ENCODE results near the gene ROR1.

The ROR1 gene

DNA sequence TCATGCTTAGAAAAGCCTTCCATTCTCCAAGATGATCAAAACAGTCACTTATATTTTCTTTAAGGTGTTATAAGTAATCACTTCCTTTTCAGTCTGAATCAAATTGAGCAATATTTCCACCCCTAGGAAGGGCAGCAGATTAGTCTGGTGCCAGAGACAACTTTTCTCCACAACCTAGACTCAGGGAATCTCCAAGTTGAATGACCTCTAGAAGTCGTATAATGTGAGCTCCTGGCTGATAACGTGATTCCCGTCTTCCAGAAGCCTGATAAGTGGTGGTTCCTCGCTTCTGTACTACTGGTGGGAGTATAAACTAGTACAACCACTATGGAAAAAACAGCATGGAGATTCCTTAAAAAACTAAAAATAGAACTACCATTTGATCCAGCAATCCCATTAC, 251.2 kb downstream of the ROR1 start:
- Histone ChIP-seq H3K4me3 (no peak overlapping the region), H3K27ac (no peak overlapping the region)

DNA sequence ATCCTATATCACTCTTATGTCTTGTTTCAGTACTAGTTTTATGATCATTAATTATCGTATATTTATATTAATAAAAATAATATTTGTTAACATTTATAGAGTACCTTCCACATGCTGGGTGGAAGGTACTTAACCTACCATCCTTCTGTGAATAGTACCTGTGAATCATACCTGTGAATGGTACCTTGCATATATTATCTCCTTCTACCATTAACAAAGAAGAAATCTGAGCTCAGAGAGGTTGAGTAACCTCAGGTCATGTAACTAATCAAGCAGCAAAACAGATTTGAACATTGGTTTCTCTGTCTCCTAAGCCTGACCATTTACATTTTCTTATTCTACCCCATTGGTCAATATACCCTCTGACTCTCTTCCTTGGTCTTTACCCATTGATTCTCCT, 255.2 kb downstream of the ROR1 start:
- no peak overlapping the region for H3K27ac ChIP-seq
- no peak overlapping the region for H3K4me3 ChIP-seq

DNA sequence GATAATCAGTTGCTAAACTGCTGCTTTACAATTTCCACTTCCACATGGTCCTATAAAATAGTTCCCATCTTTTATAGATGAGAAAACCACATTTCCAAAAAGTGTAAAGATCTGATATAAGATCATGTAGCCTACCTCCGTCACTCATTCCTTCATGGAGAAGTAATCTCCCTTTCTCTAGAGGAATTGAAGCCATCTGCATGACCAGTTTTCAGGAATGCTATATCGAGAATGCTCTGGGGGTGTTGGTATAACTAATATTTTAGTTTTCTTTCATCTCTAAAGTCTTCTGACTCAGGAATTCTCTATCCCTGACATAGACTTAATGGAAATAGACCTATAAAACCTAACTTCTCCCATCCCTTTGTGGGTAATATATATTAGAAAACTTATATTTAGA, 256.6 kb downstream of the ROR1 start:
- Histone ChIP-seq H3K27ac (no peak overlapping the region), H3K4me3 (no peak overlapping the region)

DNA sequence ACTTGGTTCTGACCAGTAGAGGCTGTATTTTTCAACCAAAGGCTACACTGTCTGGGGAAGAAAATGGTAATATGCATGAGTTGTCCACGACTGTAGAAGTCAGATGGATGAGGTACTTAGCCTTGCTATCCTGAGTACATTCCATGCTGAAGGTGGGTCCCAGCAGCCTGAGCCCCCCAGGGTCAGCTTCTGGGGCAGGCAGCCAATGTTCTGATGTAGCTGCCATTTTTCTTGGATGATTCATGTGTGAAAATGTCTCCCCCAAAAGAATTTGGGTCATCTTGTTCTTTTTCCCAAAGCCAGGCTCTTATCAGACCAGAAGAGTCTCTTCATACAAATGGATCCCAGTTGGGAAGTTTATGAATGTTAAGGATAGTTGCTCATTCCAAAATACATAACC, 257.4 kb downstream of the ROR1 start:
- Histone ChIP-seq H3K4me3 (no peak overlapping the region), H3K27ac (no peak overlapping the region)

DNA sequence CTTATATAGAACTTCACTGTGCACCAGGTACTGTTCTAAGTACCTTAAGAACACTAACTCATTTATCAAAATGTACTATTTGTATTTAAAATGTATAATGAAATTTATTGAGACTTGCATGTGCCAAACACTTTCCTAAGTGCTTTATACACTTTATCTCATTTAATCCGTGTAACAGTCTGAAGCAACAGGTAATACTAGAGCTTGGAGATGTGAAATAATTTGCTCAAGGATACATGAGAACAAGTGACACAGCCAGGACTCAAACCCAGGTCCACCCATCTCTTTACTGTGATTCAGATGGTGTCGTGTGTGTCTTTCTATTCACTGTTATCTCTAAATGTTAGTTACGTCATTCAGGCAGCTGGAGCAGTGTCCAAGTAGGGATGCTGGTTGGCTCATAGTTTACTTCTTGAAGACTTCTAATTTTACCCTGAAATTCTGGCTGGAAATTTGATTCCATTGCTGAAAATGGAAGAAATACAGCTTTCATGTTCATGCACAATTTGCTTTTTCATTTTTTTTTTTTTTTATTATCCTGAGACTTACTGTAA, 259.9 kb downstream of the ROR1 start:
- H3K27ac ChIP-seq = no peak overlapping the region

DNA sequence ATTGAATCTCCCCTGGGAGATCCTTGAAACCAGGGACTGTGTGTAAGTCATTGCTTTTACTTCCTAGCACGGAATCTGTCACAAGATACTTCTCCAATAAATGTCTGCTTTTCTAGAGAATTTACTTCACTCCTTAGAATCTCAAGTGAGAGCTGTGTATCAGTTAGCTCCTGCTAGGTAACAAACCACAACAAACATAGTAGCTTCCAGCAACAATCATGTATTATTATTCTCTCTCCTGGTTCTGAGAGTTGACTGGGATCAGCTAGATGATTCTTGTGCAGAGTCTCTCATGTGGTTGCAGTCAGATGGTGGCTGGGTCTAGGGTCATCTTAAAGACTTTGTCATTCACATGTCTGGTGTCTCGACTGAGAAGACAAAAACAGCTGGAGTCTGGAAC, 262.7 kb downstream of the ROR1 start:
- no peak overlapping the region for H3K27ac ChIP-seq
- H3K4me3 ChIP-seq = no peak overlapping the region

More for the DNA sequence above, 259.9 kb downstream of the ROR1 start:
- H3K4me3 ChIP-seq = no peak overlapping the region

DNA sequence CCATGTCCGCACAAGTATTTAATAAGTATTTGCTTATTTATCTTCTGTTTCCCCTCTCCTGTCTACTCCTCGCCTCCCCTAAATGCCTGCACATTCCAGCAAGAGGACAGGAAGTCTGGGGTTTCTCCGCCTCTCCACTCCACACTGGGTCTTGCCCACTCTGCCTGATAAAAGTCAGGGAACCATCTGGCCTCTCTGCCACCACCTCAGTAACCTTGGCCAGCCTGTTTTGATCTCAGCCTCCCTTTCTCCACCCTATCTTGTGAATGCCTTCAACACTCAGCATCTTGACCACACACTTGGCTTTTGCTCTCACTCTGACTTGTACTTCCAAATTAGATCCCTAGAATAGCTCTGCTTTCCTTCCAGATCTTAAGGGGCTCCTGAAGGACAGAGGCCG, 264.3 kb downstream of the ROR1 start:
- H3K4me3 ChIP-seq = no peak overlapping the region

DNA sequence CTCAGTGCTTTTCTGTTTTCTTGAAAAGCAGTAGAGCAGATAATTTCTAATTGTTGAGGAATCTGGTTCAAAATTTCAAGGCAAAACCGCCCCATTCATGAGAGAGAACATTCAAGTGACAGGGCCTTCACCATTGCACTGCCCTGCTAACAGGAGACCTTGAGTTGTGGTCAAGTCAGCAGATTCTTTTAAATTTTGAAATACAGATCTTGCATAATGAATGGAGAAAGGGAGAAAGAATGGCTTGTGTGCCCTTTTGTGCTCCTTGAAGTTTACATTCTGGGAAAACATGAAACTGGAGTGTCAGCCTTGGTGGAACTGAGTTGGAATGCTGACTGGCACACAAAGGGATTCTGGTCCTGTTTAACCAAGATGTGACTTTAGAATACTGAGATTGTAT, 265.1 kb downstream of the ROR1 start:
- H3K27ac ChIP-seq = peak overlapping the region in 4 of 21 experiments; percentile 15 to 68 (median 56)
- no peak overlapping the region for H3K4me3 ChIP-seq

More for the DNA sequence above, 264.3 kb downstream of the ROR1 start:
- H3K27ac ChIP-seq = peak overlapping the region in 2 of 21 experiments; percentile 3 to 61

DNA sequence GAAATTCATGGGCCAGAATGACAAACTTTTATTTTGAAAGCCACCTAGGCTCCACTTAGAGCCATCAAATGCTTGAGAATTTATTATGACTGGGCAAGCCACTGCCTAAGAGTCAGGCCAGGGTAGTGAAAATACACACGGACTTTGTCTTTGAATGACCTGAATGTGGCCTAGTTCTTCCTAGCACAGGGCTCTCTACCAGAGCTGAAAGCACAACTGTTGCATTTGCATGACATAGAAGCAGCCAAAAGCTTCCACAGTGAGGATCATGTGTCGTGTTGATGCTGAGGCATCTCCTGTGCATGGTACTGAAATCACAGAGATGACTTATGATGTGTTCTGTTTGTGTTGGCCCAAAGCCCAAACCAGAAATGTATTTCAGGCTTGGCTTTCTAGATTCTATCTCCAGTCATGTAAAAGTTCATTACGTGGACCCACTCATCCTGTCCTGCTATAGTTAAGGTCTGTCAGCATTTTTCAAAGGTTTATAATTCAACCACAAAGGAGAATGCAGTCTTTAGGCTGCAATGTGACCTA, 265.6 kb downstream of the ROR1 start:
- Histone ChIP-seq H3K27ac (peak overlapping the region in 4 of 21 experiments; percentile 15 to 68 (median 56)), H3K4me3 (no peak overlapping the region)

DNA sequence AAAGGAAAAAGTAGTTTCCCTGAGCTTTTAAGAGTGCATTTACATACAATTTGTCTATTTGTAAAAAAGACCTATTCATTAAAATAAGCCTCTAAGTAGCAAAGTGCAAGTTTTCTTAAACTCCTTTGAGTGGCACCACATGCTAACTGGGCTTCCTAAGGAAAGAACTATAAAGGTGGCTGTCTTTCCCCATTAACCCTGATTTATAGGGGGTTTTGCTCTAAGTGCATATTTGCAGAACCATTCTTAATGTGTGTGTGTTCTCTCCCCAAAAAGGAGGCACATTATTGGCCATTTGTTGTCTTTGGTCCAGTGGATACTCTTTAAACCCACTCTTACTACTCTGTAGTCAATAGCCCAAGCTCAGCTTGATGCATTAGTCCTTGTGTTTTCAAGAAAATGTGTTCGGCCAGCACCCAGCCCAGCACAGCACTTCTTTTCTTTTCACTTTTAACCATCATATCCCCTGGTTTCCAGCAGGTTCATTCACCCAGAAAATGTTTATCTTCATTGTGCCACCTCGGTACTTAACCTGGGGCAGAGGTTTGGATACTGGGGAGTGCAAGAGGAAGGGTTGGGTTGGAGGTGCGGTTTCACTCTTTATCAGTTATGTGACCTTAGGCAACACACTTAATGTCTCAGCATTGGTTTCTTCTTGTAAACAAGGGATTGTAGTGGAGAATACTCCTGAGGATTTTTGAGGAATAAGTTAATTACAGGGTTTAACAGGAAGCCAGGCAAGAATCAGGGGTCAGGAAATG, 267.7 kb downstream of the ROR1 start:
- no peak overlapping the region for H3K4me3 ChIP-seq
- no peak overlapping the region for H3K27ac ChIP-seq

DNA sequence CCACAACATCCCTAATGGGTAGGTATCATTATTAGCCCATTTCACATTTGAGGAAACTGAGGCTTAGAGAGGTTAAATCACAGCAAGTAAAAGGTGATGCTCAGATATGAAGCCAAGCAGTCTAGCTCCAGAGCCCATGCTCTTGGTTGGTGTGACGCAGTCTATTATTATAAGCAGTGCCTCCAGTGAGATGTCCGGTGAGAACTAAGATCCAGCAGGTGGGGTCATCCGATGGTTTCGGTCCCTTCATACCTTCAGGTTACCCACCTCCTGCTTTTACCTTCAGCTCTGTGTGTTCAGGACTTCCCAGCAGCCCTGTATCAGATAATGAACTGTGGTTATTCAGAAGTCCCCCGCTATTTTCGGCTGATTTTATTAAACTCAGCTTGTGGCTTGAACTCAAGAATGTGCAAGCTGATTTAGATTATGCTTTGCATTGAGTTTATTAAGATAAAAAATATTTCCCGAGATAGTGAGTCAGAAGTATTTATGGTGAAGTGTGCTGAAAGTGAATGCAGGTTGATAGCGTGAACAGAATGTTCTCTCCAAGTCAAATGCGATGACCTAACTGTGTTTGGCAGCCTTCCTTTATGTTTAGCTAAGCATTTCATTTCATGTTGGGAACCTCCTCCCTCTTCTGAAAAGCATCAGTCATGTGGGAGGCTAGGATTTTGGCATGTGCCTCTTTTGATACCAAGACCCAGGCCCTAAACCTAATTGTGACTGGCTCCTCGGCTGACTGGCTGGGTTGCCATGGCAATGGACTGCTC, 268.7 kb downstream of the ROR1 start:
- Histone ChIP-seq H3K27ac (peak overlapping the region in 7 of 21 experiments; percentile 5 to 68 (median 28)), H3K4me3 (no peak overlapping the region)

DNA sequence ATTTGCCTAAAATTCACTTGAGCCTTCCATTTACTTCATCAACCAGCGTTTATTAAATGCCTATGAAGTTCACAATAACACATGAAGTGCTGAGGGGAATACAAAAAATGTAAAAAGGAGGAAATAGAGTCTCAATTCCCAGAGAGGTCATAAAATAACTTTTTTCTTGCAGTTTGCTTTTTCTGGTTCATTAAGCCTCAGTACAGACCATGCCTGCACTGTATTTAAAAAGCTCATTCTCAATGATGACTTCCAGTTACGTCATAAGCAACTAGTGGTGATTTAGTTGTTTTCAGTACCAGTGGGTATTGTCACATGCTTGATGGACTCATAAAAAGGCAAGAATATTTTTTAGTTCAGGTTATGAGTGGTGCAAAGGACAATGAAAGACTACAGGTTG, 269.5 kb downstream of the ROR1 start:
- H3K4me3 ChIP-seq = no peak overlapping the region
- peak overlapping the region in 6 of 21 experiments; percentile 7 to 68 (median 26) for H3K27ac ChIP-seq

DNA sequence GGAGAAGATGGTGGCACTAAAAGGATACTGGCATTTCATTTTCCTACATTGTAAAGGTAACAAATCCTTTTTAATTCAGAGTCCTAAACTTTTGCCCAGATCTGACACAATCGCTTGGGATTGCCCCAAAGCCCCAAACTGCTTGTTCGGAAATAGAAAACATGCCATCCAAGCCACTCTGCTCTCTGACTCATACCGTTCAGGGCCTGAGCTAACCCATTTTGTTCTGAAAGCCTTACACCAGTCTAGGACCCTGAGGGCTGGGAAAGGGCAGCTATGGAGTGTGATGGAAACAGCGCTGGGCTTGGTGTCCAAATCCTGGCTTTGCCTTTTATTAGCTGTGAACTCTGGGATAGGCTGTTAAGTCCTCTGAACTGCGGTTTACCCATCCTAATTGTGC, 270.2 kb downstream of the ROR1 start:
- H3K4me3 ChIP-seq = no peak overlapping the region
- H3K27ac ChIP-seq = peak overlapping the region in 1 of 21 experiments; percentile 36

DNA sequence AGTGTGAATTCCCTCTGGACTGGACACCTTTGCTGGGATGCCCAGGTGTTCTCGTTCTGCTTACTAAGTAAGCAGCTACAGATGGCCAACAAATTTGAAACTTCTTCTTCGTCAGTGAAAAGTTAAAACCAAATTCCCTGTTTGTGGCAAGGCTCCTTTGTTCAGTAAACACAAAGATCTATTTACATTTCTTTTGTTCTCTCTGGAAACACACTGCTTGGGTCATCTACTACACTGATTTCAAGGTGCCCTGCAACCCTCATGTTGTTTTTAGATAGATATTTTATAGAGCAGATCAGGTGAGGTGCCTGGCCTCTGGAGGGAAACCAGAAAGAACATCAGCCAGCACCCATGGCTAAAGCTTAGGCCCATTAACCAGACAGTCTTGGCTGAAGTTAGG, 272.4 kb downstream of the ROR1 start:
- Histone ChIP-seq H3K4me3 (no peak overlapping the region), H3K27ac (no peak overlapping the region)

DNA sequence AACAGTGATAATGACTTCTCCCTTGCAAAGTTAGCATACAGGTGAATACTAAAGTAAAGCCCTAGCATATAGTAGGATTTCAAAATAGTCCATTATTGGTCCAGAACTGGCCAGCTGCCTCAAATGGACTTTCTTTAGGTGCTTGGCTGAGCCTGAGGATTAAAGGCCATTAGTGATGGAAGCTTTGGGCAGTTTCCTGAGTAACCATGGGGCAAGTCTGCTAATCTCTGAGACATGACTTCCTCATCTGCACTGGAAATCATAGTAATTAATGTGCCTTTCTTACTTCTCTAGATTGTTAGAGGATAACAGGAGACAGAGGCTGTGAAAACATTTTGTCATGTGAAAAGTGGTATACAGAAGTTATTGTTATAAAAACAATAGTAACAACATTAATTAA, 273.1 kb downstream of the ROR1 start:
- Histone ChIP-seq H3K4me3 (no peak overlapping the region), H3K27ac (peak overlapping the region in 1 of 21 experiments; percentile 5)

DNA sequence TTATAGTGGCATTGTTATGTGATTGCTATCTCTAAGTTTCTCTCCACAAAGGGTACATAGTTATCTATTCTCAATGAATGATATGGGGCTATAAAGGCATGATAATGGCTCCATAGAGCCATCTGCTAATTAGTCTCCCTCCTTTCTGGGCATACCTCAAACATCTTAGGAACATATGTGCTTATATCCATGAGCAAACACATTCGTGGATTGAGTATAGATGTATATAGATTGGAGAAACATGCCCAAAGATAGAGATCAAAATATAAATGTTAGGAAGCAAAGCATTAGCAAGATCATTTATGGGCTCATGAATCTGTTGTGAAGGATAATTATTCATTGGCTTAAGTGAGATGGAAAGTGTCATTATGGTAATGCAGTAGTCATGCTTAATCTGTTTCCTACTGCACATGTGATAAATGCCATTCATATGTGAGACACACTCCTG, 273.8 kb downstream of the ROR1 start:
- no peak overlapping the region for H3K27ac ChIP-seq
- H3K4me3 ChIP-seq = no peak overlapping the region

DNA sequence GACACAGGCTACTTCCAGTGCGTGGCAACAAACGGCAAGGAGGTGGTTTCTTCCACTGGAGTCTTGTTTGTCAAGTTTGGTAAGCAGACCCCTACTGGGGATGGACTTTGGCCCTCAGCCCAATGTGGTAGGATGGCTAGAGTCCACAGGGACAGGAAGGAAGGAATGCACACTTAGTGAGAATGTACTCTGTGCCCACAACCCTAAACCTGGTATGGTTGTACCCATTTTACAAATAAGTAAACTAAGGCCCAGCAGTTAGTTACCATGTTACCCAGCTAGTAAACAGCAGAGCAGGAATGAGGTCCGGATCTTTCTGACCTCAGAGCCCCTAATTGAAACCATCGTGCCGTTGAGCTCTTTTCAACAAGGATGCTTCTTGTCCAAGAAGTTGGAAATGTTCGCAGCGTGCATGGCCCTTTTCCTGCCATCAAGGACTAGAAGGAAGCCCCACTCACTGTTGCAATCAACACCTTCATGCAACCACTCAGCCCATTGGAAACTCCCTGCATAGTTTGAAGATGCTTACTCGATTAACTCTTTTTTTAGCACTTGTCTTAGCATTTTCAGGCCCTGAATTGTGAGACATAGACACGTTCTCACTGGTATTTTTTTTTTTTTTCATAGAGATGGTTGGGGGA, 276.2 kb downstream of the ROR1 start:
- H3K4me3 ChIP-seq = no peak overlapping the region
- H3K27ac ChIP-seq = no peak overlapping the region

DNA sequence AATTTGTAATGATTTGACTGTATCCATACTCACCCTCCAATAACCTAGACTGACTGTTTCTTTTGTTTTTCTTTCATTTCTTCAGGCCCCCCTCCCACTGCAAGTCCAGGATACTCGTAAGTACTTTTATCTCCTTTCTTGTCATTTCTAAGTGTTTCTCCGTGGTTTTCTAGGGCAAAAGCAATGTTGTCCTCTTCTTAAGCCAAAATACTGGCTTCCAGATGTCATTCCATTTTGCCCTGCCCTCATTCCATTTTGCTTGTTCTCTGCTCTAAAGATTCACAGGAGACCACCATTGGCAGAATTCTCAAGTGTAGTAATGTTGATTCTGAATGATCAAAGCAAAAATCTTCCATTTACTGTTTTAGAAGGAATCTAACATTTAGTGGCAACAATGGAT, 276.8 kb downstream of the ROR1 start:
- Histone ChIP-seq H3K4me3 (no peak overlapping the region), H3K27ac (peak overlapping the region in 1 of 21 experiments; percentile 3)

DNA sequence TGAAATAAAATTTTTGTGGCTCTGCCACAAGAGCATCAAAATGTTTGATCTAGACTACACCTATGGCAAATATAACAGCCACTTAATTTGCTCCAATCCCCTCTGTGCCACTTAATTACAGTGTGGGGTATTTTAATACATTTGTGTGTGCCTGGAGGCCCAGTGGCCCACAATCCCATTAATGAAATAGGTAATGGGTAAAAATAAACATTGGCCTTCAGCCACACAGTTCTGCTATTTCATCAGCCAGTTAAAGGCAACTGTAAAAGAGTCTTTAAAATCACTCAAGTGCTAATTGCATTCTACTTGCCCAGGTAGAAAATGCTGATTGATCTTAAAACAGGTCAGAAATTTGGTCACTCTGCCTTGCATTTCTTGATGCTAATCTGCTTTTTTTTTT, 278.0 kb downstream of the ROR1 start:
- no peak overlapping the region for H3K27ac ChIP-seq
- no peak overlapping the region for H3K4me3 ChIP-seq

DNA sequence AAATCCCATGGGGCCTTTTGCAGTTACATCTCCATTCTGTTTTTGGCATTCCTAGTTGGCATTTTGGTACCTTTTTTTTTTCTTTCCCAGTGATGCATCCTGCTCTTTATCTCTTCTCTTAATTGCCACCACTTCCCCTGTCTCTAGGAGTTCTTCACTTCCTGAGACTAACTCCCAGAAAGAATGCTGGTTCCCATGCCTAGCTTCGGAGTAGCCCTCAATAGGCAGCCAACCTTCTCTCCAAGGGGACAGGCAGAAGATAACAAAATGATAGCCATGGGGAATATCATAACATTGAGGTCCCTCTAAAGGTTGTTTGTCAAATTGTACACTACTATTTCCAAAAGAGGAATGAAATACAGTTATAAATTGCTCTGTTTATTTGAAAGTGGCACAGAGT, 279.0 kb downstream of the ROR1 start:
- Histone ChIP-seq H3K4me3 (no peak overlapping the region), H3K27ac (no peak overlapping the region)

All from skin epidermis (tissue), 12 donors.